Measurements from ENCODE around the gene HDAC4. TPM values are rescaled to one million over a fixed set of nuclear protein-coding genes. Genes with fewer than 3 reads are reported as not detected.

HDAC4 gene
- total and polyA plus RNA-seq, 9 of the 15 experiments (the other 6 are each of a cell fraction or from before 2014, with no cell fraction given) = 0.11 to 20.2 (median 4.0) TPM

DNA sequence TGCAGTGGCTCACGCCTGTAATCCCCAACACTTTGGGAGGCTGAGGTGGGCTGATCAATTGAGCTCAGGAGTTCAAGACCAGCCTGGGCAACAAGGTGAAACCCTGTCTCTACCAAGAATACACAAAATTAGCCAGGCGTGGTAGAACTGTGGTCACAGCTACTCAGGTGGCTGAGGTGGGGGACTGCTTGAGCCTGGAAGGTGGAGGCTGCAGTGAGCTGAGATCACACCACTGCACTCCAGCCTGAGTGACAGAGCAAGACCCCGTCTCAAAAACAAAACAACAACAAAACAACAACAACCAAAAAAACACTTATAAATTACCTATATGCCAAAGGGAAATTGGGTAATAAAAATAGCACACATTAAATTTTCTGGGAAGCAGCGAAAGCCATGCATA lies 141.6 kb downstream of the HDAC4 start (continued):
- TF ChIP-seq, protein P1, sequence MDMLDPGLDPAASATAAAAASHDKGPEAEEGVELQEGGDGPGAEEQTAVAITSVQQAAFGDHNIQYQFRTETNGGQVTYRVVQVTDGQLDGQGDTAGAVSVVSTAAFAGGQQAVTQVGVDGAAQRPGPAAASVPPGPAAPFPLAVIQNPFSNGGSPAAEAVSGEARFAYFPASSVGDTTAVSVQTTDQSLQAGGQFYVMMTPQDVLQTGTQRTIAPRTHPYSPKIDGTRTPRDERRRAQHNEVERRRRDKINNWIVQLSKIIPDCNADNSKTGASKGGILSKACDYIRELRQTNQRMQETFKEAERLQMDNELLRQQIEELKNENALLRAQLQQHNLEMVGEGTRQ (CRISPR knock-in tag; IDR thresholded peaks at IDR 0.05) = no peak
- no peak for TF ChIP-seq ZNF146 (CRISPR knock-in tag; IDR thresholded peaks at IDR 0.05; ENCODE audit: unreplicated experiment)
- no peak for TF ChIP-seq XRCC5 (IDR thresholded peaks at IDR 0.05; ENCODE audit: low read depth, low read length)
- no peak for TF ChIP-seq JUN (IDR thresholded peaks at IDR 0.05; ENCODE audit: borderline replicate concordance, low read depth, low read length)
- TF ChIP-seq JUN (CRISPR knock-in tag; IDR thresholded peaks at IDR 0.05; ENCODE audit: borderline replicate concordance) = no peak
- TF ChIP-seq SRSF7 (optimal IDR thresholded peaks at IDR 0.05; ENCODE audit: low read depth, low read length) = no peak
- TF ChIP-seq BRCA1 (IDR thresholded peaks at IDR 0.05) = no peak
- no peak for TF ChIP-seq BRCA1 (CRISPR knock-in tag; IDR thresholded peaks at IDR 0.05)
- no peak for TF ChIP-seq ZBED1 (IDR thresholded peaks at IDR 0.05)
- no peak for TF ChIP-seq TARDBP (IDR thresholded peaks at IDR 0.05)
- TF ChIP-seq BDP1 (IDR thresholded peaks at IDR 0.05; ENCODE audit: insufficient read depth, insufficient read length) = no peak

- in situ Hi-C loops (cut with MboI) (no loop called here), intact Hi-C loops (cut with micrococcal nuclease) (no loop called here)
- Histone ChIP-seq H3K4me1 (replicated peaks in 1 of 2; ENCODE audit: control insufficient read depth in 2 of 2, insufficient read depth in 2 of 2, low read length in 2 of 2) (peaks cover 13 to 30% of the 10 kb centered on the region in 2 experiments), H4K20me1 (replicated peaks; ENCODE audit: control insufficient read depth, insufficient read depth, low read length) (no peaks in the 10 kb centered on the region), H3K4me2 (ENCODE audit: insufficient read depth, low read length) (peak overlapping the region; percentile 73), H3K27ac (ENCODE audit: extremely low read depth, low read depth, low read length) (peak overlapping the region; percentile 95), H3K9me1 (ENCODE audit: control insufficient read depth, insufficient read depth, low read length) (no peaks in the 10 kb centered on the region), H3K4me3 (no peak overlapping the region; the same call in 1 of the 2 replicates), H3K27me3 (ENCODE audit: control insufficient read depth in 2 of 2, insufficient read depth in 2 of 2, low read length in 2 of 2) (no peaks in the 10 kb centered on the region), H3K9me3 (replicated peaks; ENCODE audit: control insufficient read depth, insufficient read depth, low read depth, low read length) (no peaks in the 10 kb centered on the region), H2AFZ (ENCODE audit: low read depth, low read length) (peak overlapping the region; percentile 73), H3K9ac (ENCODE audit: insufficient read depth in 1 of 2, low read depth in 2 of 2, low read length in 2 of 2) (peak overlapping the region; percentile 37 to 73; a peak in 3 of 4 replicates), H3K79me2 (ENCODE audit: control insufficient read depth, insufficient read depth, low read length) (peaks cover 65% of the 10 kb centered on the region), H3K36me3 (ENCODE audit: control insufficient read depth, insufficient read depth, low read length) (no peaks in the 10 kb centered on the region)
- WGBS (ENCODE audit: insufficient coverage, low coverage, missing lambda C conversion rate) = 6% methylated on average over 5 of the region's 8 CpGs
- peak; percentile 68 for ATAC-seq
- DNase-seq (ENCODE audit: extremely low read depth in 1 of 4, low spot score in 3 of 4) = peak in 1 of 4 experiments; percentile 44
- no TSS peak for BruUV-seq (replicated peaks)
- CTCF ChIA-PET (ENCODE audit: low intra/inter-chr PET ratio) = no interaction called here
- FAIRE-seq = peak; percentile 48
- POLR2A ChIA-PET = no interaction called here
- TF ChIP-seq GATAD2A (IDR thresholded peaks at IDR 0.05) (no peak), STAG1 (CRISPR knock-in tag; IDR thresholded peaks at IDR 0.05; ENCODE audit: borderline replicate concordance) (no peak), SNRNP70 (optimal IDR thresholded peaks at IDR 0.05; ENCODE audit: low read depth, low read length) (no peak), TRIM24 (IDR thresholded peaks at IDR 0.05) (0 out of 4 replicates have a peak, but pooled peaks of 1 of the 2 experiments have one; percentile 7), ZNF79 (CRISPR knock-in tag; IDR thresholded peaks at IDR 0.05; ENCODE audit: low read depth) (no peak), E2F1 (CRISPR knock-in tag; IDR thresholded peaks at IDR 0.05) (no peak), ASH1L (IDR thresholded peaks at IDR 0.05; ENCODE audit: borderline replicate concordance, low read depth, partially characterized antibody) (no peak), ETS1 (conservative IDR thresholded peaks at IDR 0.05; ENCODE audit: control insufficient read depth, low read depth, low read length) (no peak), GMEB1 (CRISPR knock-in tag; IDR thresholded peaks at IDR 0.05) (no peak)
Measured at GRCh38 chr2:239258248-239258647, 142.6 kb downstream of the HDAC4 start.
